Epithelial cell of prostate (primary cell): ENCODE results near the gene NFIC.
"Not testable (repeated sequence)": the region's sequence is repeated elsewhere in the genome, so short reads cannot be mapped to it uniquely, and the experiment has no call there.

Experiments used
- DNase-seq: peaks from one replicate; pipeline ENCODE4 v3.0.0-alpha.2; 2011; ENCODE audit warnings: low read depth, low spot score
- H3K27ac ChIP-seq: fragments of 450-650 bp; 2 replicates; pipeline ENCODE4 v1.5.1; 2017; ENCODE audit warnings: mild to moderate bottlenecking

The NFIC gene

DNA sequence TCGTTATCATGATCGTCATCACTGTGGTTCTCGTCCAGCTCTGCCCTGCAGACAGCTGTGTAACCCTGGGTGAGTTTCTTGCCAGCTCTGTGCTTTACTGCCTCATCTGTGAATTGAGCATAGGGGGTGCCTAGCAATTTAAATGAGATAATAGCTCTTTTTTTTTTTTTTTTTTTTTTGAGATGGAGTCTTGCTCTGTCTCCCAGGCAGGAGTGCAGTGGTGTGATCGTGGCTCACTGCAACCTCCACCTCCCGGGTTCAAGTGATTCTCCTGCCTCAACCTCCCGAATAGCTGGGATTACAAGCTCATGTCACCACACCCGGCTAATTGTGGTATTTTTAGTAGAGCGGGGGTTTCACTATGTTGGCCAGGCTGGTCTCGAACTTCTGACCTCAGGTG, 25.5 kb downstream of the NFIC start:
- not testable (repeated sequence) for H3K27ac ChIP-seq, DNase-seq

DNA sequence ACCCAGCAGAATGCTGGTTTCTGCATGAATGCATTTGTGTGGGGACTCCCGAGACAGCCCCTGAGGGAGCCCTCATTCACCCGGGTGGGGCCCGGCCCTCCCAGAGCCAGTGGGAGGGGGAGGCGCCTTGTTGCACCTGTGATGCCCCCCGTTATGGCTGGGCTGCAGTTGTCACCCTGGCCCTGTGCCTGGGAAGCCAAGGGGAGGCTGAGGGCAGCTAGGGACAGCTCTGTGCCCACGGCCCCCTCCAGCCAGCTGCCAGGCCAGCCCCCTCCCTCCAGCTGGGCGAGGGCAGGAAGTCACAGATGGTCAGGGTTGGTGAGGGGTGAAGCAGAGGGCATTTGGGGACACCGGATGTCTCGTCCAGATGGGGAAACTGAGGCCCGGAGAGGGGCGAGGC, 26.1 kb downstream of the NFIC start:
- DNase-seq: no peak
- H3K27ac ChIP-seq: no peak overlapping the region

DNA sequence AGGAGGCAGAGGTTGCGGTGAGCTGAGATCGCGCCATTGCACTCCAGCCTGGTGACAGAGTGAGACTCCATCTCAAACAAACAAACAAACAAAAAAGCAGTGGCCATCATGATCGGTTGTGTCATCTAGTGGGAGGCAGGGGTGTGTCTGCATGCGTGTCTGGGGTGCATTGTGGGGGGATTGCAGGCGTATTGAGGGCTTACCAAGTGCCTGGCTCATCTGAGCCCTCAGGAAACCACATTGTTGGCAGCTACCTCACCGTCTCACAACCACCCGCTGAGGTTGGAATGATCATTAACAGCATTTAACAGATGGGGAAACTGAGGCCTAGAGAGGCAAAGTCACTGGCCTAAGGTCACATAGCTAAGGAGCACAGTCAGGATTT, 30.5 kb downstream of the NFIC start:
- DNase-seq: no peak
- peak overlapping the region; percentile 49 for H3K27ac ChIP-seq

DNA sequence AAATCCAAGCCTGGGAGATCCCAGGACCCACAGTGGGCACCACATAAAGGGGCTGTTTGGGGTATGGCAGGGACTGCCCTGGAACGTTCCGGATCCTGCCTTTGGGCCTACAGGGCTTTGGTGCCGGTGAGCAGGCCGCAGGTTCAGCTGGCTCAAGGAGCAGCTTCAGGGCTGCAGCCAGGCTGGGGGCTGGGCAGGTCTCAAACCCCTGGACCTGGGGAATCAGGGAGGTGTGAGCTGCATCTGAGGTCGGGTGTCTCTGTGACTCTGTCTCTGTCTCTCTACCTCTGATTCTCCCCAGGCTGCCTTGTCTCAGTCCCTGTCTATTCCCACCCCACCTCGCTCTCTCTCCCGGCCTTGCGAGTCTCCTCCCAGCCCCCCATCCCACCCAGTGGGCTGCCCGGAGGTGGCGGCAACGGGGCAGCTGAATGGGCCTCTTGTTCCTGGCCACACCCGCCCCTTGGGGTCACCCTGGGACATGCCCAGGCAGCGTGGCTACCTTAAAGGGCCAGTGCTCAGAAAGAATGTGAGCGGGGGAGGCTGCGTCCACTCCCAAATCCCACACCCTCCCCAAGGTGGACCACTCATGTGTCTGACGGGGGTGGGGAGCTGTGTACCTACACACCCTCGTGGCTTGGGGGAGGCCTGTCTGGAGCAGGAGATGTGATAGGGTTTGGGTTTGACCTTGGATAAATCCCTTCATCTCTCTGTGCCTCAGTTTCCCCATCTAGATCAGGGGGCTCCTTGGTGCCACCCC, 31.1 kb downstream of the NFIC start:
- DNase-seq: no peak
- peak overlapping the region; percentile 49 for H3K27ac ChIP-seq

DNA sequence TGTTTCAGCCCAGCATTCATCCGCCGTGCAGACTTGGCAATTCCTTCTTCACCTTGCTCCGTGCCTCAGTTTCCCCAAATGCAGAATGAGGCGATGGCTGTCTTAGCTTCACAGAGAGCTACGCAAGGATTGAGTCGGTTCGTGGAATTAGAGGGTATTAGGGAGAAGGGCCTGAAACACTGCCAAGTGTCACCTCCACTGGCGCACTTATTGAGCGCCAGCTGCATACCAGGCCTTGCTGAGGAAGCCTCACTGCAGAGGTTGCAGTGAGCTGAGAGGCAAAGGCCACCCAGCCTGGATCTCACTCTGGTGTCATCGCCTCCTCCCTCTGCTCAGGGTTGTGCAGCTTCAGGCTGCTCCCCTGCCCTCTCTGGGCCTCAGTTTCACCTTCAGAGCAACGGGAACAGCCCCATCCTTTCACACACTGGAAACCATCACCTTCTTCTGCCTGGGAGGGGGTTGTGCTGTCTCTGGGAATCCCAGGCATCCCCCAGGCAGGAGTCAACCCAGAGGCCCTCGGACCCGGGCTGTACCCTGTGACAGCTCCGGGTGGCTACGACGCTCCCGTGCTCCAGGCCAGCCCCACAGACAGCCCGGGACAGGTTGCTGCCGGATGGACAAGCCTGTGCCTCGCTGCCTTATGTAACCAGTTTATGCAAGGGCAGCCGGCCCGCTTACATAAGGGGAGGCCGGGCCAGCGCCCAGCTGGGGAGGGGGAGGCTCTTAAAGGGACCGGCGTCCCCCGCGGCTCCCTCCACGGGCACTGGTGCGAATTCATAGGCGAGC, 31.9 kb downstream of the NFIC start:
- no peak for DNase-seq
- H3K27ac ChIP-seq: peak overlapping the region; percentile 49

DNA sequence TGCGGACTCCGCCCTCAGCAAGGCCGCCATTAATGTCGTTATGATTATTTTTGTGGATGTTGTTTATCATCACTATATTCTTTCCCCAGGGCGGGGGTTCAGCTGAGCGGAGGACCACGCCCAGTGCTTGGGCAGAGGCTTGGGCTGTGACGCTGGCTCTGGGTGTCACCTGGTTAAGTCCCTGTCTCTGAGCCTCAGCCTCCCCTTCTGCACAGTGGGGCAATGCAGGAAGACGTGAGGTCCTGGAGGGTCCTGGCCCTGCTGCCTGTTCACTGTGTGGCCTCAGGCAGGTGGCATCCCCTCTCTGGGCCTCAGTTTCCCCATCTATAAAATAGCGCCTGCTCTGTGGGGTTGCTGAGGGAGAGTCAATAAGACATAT, 32.5 kb downstream of the NFIC start:
- DNase-seq: no peak
- peak overlapping the region; percentile 49 for H3K27ac ChIP-seq

DNA sequence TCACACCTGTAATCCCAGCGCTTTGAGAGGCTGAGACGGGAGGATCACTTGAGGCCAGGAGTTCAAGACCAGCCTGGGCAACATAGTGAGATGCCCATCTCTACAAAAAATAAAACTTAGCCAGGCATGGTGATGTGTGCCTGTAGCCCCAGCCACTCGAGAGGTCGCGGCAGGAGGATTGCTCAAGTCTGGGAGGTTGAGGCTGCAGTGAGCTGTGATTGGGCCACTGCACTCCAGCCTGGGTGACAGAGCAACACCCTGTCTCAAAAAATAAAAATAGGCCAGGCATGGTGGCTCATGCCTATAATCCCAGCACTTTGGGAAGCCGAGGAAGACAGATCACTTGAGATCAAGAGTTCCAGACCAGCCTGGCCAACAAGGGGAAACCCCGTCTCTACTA, 32.9 kb downstream of the NFIC start:
- not testable (repeated sequence) for DNase-seq, H3K27ac ChIP-seq

DNA sequence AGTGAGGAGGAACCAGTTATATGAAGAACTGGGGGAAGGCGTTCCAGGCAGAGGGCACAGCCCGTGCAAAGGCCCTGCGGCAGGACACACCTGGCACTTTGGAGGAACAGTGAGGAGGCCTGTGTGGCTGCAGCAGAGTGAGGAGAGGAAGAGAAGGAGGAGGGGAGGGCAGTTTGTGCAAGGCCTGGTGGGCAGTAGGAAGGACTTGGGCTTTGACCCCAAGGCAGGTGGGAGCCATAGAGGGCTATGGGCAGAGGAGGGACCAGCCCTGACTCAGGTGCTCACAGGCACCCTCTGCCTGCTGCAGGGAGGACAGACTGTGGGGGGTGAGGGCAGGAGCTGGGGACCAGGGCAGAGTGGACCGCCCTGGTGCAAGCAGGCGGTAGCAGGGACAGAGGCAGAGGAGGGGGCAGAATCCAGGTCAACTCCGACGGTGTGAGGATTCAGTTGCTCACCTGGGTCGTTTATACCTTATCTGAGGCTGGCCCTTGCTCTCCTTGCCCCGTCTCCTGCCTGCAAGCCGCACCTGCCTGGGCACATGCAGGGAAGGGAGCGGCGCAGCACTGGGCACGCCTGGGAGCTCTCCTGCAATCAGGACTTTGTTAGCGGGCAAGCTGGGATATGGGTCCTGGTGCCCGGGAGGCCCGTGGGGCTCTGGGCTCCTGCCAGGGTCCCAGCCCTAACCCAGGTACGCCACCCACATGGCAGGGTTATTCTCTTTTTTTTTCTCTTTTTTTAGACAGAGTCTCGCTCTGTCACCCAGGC, 34.8 kb downstream of the NFIC start:
- H3K27ac ChIP-seq: no peak overlapping the region
- no peak for DNase-seq

DNA sequence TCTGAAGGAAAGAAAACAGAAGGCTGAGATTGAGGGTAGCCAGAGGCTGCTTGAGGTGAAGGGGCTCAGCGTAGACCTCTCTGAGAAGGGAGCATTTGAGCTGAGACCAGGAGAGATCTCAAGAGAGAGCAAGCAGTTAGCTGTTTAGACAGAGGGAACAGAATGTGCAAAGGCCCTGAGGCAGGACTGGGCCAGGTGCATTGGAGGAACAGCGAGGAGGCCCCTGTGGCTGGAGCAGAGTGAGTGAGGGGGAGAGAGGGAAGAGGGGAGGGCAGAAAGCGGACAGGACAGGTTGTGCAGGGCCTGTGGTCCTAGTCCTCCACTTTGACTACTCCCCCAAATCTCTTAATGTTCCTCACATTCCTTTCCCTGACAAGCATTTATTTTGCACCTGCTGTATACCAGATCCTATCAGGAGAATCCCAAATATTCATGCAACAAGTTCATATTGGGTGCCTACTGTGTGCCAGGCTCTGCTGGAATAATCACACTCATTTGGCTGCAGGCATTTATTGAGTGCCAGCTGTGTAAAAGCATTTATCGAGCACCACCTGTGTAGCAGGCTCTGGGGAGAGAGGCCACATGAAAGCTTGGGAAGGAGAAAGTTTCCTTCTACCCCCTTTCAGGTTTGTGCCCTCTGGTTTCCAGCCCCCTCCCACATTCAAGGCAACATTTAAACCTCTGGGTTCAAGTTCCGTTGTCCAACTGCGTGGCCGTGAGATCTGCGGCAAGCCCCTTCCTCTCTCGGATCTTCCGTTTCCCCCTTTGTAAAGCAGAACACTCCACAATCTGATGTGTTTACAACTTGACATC, 36.5 kb downstream of the NFIC start:
- peak overlapping the region; percentile 74 for H3K27ac ChIP-seq
- no peak for DNase-seq

DNA sequence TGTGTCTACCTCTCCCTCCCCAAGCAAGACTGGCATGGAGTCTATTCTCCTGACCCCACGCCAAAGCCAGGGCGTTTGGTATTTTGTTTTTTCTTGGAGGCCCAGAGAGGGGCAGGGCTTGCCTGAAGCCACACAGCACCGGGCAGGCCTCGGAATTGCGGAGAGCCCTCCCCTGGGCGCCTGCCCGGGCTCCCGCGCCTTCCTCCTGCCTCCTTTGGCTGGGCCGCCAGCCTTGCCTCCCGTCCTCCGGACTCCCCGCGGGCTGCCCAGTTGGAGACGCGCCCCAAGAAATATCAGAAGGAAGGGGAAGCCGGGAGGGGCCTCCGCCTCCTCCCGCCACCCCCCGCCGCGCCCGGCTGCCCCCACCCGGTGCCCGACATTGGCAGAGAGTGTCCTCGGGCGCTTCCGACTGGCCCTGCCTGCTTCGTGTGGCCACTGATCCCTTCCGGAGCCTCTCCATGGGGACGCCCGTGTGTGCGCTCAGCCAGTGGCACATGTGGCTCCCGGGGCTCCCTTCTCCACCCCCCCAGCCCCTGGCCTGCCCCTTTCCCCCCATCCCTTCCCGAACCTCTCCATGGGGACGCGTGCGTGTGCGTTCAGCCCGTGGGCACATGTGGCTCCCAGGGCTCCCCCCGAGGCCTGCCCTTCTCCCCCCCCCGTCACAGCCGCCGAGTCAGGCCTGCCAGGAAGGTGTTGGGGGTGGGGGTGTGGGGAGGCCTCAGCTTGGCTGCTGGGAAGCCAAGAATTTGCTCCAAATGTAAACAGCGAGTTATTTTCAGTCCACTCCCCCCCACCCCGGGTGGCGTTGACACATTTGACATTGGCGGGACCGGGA, 37.3 kb downstream of the NFIC start:
- no peak for DNase-seq
- peak overlapping the region; percentile 74 for H3K27ac ChIP-seq

DNA sequence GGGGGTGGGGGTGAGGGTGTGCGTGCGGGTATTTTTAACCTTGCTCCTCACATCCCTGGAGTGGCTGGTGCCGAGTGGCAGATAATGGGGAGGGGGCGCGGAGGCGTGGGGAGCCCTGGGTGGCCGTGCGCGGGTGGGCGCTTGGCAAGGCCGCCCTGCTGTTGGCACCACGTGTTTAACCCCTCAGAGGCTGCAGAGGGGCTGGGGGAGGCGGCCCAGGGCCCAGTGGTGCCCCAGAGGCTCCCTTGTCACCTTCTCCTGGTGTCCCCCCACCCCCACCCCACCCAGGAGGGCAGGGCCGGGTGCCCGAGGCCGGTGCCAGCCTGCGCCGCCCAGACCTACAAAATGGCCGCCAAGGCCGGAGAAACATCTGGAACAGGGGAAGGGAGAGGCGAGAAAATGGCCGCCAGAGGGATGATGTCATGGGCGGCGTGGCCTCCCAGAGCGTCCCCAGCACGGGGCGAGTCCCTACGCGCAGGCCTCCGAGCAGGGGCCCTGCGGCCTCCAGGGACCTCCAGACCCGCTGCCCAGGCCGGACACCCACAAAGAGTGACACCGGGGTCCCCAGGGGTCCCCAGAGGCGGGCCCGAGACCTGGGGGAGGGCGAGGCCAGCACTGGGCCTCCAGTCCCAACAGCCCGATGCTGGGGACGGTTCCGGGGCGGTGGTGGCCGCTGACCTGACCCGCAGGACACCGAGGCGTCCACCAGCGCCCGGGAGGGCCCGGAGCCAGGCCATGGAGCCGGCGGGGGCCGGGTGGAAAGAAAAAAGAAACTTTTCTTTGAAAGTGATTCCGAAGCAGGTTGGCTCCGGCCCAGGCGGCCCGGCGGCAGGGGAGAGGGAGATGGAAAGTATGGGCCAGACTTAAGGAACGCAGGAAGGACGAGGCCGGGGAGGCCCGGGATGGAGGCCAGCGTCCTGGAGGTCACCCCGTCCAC, 38.2 kb downstream of the NFIC start:
- DNase-seq: no peak
- H3K27ac ChIP-seq: peak overlapping the region; percentile 74

DNA sequence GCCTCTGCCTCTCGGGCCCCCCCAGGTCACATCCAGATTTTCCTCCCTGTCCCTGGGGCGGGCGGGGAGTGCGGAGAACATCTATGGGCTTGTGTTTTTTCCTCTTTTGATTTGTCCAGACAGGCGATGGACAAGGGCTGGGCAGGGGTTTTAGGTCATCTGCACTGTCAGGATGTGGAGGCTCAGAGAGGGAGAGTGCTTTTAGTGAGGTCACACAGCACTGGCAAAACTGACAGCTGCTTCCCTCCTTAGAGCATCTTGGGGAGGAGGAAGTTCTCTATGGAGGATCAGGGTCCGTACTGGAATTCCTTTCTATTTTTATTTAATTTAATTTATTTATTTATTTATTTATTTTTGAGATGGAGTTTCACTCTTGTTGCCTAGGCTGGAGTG, 38.9 kb downstream of the NFIC start:
- peak overlapping the region; percentile 74 for H3K27ac ChIP-seq
- no peak for DNase-seq

DNA sequence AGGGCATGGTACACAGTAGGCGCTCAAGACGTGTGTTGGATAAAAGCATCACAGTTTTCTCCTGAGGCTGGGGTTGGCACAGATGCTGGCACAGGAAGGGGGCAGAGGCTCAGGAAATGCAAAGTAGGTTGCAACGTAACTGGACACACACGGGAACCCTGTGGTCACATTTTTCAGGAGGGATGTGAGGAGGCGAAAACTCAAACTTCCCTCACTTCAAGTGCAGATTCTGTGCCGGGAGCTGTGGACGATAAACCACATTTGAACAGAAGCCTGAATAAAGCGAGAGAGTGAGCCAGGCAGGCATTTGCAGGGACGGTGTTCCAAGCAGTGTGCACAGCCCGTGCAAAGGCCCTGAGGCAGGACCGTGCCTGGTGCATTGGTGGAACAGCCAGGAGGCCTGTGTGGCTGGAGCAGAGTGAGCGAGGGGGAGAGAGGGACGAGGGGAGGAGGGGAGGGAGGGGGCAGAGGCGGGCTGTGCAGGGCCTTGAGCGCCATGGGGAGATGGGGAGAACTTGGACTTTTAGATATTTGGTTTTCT, 40.3 kb downstream of the NFIC start:
- no peak overlapping the region for H3K27ac ChIP-seq
- DNase-seq: no peak

DNA sequence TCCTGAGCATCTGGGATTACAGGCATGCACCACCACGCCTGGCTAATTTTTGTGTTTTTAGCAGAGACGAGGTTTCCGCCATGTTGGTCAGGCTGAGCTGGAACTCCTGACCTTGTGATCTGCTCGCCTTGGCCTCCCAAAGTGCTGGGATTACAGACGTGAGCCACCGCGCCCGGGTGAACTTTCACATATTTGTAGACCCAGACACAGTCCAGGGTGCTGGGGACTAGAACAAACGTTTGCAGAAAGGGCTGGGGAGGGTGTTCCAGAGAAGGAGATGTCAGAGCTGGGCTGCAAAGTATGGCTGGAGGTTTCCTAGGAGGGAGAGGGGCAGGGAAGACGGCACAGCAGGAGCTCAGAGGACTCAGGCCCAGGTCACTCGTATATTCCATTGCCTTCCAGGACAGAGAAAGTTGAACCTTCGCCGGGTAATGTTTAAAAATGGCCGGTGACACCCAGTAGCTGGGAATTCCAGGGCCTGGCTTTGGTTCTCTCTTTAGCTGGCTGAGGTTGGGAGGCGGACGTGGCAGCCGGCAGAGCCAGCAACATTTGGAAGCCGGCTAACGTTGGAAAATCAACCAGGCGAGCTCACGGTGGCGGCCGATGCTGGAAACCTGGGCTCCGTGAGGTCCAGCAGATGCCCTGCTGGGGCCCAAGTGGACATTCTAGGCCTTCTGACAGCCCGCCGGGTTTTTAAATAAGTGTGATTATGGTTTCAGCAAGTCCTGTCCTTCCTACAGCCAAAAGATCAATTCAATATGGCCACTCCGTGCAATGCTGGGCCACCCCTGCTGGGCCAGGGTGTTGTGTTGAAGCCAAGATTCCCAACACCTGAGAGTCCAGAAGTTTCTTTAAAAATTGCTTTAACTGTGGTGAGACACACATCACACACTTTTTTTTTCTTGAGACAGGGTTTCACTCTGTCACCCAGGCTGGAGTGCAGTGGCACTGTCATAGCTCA, 41.5 kb downstream of the NFIC start:
- DNase-seq: no peak
- no peak overlapping the region for H3K27ac ChIP-seq

DNA sequence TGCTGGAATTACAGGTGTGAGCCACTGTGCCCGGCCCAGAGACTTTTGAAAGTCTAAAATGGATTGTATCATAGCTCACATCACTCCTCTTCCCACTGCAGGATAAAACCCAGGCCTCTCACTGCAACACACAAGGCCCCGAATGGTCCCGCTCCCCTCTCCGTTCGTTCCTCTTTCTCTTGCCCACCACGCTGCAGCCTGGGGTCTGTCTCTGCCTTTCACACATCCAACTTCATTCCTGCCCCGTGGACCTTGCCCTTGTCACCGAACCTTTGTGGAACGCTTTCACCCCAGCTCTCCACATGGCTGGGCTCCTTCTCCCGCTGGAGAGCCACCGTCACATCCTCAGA, 42.6 kb downstream of the NFIC start:
- no peak overlapping the region for H3K27ac ChIP-seq
- DNase-seq: no peak

DNA sequence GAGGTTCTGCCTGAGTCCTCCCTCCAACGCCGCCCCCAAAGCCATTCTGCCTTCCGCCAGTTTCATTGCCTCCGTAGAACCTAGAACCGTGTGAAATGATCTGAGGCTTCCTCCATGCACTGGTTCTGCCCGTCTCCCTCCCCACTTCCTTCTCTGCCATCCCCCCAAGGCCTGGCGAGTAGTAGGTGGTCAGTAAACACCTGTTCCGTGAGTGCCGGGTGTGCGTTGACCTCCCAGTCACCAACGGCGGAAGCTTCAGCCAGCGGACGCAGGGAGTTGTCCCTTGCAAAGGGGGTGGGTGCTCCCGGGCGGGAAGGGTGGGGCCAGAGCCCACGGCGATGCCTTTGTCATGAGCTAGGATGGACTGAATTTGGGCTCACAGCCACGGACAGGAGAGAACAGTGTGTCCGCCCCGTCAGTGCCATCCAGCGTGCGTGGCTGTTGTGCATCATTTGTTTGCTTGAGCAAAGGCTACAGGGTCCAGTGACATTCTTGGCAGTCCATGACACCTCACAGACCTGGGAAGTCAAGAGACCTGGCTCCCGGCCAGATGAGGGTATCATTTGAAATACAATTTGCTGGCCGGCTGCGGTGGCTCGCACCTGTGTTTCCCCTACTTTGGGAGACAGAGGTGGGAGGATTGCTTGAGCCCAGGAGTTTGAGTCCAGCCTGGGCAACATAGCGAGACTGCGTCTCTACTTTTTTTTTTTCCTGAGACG, 43.1 kb downstream of the NFIC start:
- DNase-seq: no peak
- H3K27ac ChIP-seq: no peak overlapping the region
